Tibial nerve (tissue), 3 donors: Measurements from ENCODE around the gene LSM8.

Experiments
- CTCF ChIP-seq, 5 experiments: fragments of 200-600 bp in 3 of 5; fragments of 450-650 bp in 2 of 5; sonication (generic) in 3 of 5; IDR thresholded peaks; one replicate each; pipeline ENCODE4 v1.5.1; 2016 to 2019; ENCODE audit warnings: antibody characterized with exemption in 5 of 5, mild to moderate bottlenecking in 3 of 5, moderate library complexity in 2 of 5
- POLR2A ChIP-seq, 2 donors: fragments of 450-650 bp; IDR thresholded peaks; one replicate each; pipeline ENCODE4 v1.6.1; 2017; ENCODE audit warnings: antibody characterized with exemption in 2 of 2, mild to moderate bottlenecking in 2 of 2, moderate library complexity in 2 of 2

DNA sequence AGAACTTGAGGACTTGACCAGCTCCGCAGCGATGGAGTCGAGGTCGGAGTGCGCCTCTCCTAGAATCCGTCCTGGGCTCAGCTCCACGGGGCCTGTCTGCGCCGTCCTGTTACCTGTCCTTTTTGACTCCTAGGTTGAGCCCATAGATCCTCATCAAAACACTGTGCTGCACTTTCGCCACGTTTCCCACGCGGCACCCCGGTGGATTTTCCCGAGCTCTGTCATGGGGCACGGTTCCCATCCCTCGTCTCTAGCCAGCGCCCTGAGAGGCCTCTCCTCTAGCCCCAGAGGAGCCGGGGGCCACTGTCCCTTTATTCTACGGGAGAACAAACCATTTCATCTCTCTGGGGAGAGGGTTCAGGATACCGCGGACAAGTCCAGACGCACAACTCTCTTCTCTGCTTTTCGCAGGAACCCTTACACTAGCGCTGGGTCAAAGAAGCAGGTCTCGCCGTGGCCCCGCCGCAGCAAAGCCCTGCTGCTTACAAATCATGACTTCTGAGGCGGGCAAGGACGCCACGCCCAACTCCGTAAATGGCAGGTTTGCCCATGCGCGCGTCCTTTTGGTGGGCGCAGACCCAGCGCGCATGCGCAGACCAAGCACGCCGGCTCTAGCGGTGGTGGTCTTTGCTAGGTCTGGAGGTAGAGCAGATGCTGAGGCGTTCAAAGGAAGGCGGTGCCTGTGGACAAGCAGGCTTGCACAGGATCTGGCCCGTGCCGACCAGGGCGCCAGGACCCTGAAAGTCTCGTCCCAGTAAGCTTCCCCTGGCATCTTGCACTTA is 30.3 kb downstream of the LSM8 start:
- TF ChIP-seq CTCF (IDR thresholded peaks at IDR 0.05) (no peak), POLR2A (IDR thresholded peaks at IDR 0.05) (peak in 1 of 2 donors; percentile 22)
